HEK293T (cell line): ENCODE measurements around the gene TAPBPL.

ENCODE experiments used
- CTCF ChIA-PET: fragments of 350-600 bp; formaldehyde crosslinking; extraction: SDS; loops from one replicate; lab custom pipeline; 2021; ENCODE audit warnings: antibody characterized with exemption, inconsistent platforms; lab: Yijun Ruan, JAX
- POLR2A ChIA-PET: fragments of 350-600 bp; formaldehyde crosslinking; extraction: SDS; loops from one replicate; lab custom pipeline; 2020; ENCODE audit warnings: antibody characterized with exemption, inconsistent platforms; lab: Yijun Ruan, JAX
- DNase-seq: peaks from one replicate; pipeline ENCODE4 v3.0.0; 2012; ENCODE audit warnings: mixed read lengths; ENCODE audit errors: extremely low spot score
- ARNT ChIP-seq: fragments of 450-650 bp; IDR thresholded peaks from 2 replicates; pipeline ENCODE4 v1.6.1; 2017; ENCODE audit warnings: mild to moderate bottlenecking
- BHLHE40 ChIP-seq: fragments of 450-650 bp; IDR thresholded peaks from 2 replicates; pipeline ENCODE4 v1.6.1; 2016; ENCODE audit warnings: mild to moderate bottlenecking, moderate library complexity, borderline replicate concordance
- CTBP1 ChIP-seq: fragments of 450-650 bp; IDR thresholded peaks from 2 replicates; pipeline ENCODE4 v1.6.1; 2016; ENCODE audit warnings: borderline replicate concordance
- ELF4 ChIP-seq: fragments of 450-650 bp; IDR thresholded peaks from 2 replicates; pipeline ENCODE4 v1.6.1; 2017; ENCODE audit warnings: antibody characterized with exemption
- FOXA1 ChIP-seq: fragments of 450-650 bp; IDR thresholded peaks from 2 replicates; pipeline ENCODE4 v1.6.1; 2016; ENCODE audit warnings: mild to moderate bottlenecking
- FOXK2 ChIP-seq: fragments of 450-650 bp; IDR thresholded peaks from 2 replicates; pipeline ENCODE4 v1.6.1; 2016; ENCODE audit warnings: mild to moderate bottlenecking
- FOXM1 ChIP-seq: fragments of 450-650 bp; IDR thresholded peaks from 2 replicates; pipeline ENCODE4 v1.6.1; 2017; ENCODE audit warnings: mild to moderate bottlenecking, borderline replicate concordance
- HDGF ChIP-seq: fragments of 450-650 bp; IDR thresholded peaks from 2 replicates; pipeline ENCODE4 v1.6.1; 2017; ENCODE audit warnings: antibody characterized with exemption, borderline replicate concordance
- L3MBTL2 ChIP-seq: fragments of 450-650 bp; conservative IDR thresholded peaks from 2 replicates; pipeline ENCODE4 v1.6.1; 2016; ENCODE audit warnings: mild to moderate bottlenecking
- LEF1 ChIP-seq: fragments of 450-650 bp; IDR thresholded peaks from 2 replicates; pipeline ENCODE4 v1.6.1; 2017; ENCODE audit warnings: mild to moderate bottlenecking, borderline replicate concordance
- NFRKB ChIP-seq: fragments of 450-650 bp; IDR thresholded peaks from 2 replicates; pipeline ENCODE4 v1.6.1; 2016; ENCODE audit warnings: mild to moderate bottlenecking, moderate library complexity
- SP1 ChIP-seq: fragments of 450-650 bp; IDR thresholded peaks from 2 replicates; pipeline ENCODE4 v1.6.1; 2017
- SUZ12 ChIP-seq: fragments of 450-650 bp; IDR thresholded peaks from 2 replicates; pipeline ENCODE4 v1.6.1; 2016; ENCODE audit warnings: mild to moderate bottlenecking
- TARDBP ChIP-seq: fragments of 450-650 bp; IDR thresholded peaks from 2 replicates; pipeline ENCODE4 v1.6.1; 2016
- ZNF384 ChIP-seq: fragments of 450-650 bp; IDR thresholded peaks from 2 replicates; pipeline ENCODE4 v1.6.1; 2016
- TF ChIP-seq, protein P1 (sequence below): fragments of 450-650 bp; IDR thresholded peaks from 2 replicates; pipeline ENCODE4 v1.6.1; 2016

TAPBPL gene

DNA sequence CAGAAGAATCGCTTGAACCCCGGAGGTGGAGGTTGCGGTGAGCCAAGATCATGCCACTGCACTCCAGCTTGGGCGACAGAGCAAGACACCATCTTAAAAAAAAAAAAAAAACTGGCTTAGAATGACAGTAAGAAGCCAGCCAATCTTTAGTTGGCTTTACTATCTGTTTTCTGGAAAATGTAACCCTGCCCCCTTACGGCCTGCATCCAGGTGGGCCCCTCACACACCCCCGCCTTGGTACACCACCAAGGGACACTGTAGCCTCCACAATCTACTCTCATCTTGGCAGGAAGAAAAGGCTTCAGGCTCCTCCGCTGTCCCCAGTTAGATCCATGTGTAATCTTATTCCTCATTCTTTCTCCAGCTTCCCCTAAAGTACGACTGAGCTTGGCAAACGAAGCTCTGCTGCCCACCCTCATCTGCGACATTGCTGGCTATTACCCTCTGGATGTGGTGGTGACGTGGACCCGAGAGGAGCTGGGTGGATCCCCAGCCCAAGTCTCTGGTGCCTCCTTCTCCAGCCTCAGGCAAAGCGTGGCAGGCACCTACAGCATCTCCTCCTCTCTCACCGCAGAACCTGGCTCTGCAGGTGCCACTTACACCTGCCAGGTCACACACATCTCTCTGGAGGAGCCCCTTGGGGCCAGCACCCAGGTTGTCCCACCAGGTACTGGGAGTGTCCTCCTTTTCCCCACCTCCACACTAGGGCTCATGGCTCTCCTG is 6.6 kb downstream of the TAPBPL start:
- TF ChIP-seq, protein P1, sequence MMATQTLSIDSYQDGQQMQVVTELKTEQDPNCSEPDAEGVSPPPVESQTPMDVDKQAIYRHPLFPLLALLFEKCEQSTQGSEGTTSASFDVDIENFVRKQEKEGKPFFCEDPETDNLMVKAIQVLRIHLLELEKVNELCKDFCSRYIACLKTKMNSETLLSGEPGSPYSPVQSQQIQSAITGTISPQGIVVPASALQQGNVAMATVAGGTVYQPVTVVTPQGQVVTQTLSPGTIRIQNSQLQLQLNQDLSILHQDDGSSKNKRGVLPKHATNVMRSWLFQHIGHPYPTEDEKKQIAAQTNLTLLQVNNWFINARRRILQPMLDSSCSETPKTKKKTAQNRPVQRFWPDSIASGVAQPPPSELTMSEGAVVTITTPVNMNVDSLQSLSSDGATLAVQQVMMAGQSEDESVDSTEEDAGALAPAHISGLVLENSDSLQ = no peak
- no peak for TF ChIP-seq ARNT
- TF ChIP-seq CTBP1 = no peak
- no peak for TF ChIP-seq FOXA1
- no peak for TF ChIP-seq LEF1
- TF ChIP-seq SUZ12 = no peak
- TF ChIP-seq ZNF384 = no peak
- no peak for TF ChIP-seq SP1
- no peak for TF ChIP-seq L3MBTL2
- ChIA-PET POLR2A (interaction anchor here (0.8 kb wide), 1 partner anchor 12 kb away, joined by 3 read pairs; the partner anchor contains the start of gene VAMP1), CTCF (interaction anchor here (1.1 to 1.9 kb wide), 4 partner anchors 10 to 135 kb away, joined by 3 to 5 read pairs (median 4); no protein-coding TSS in a partner anchor)
- no peak for DNase-seq

DNA sequence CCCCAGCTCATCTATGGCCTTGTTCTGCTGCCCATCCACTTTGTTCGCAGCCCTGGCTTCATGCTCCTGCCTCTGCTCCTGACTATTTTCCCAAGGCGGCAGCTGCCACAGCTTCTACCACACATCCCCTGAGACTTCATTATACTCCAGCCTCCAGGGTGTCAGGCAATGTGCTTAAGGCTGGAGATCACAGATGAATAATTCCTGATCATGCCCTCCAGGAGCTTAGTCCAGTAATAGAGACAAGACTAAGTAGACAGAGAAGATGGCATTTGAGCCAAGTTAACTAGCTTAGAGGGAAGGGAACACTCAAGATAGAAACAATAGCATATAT is 7.1 kb downstream of the TAPBPL start:
- no peak for DNase-seq
- CTCF ChIA-PET = interaction anchor here (1.1 to 1.9 kb wide), 4 partner anchors 10 to 136 kb away, joined by 3 to 5 read pairs (median 4); no protein-coding TSS in a partner anchor
- POLR2A ChIA-PET = interaction anchor here (2.8 kb wide), 1 partner anchor 11 kb away, joined by 21 read pairs; the partner anchor contains the start of gene VAMP1
- TF ChIP-seq FOXM1 = no peak
- no peak for TF ChIP-seq TARDBP
- TF ChIP-seq SP1 = no peak
- TF ChIP-seq, protein P1 = no peak
- TF ChIP-seq CTBP1 = no peak
- no peak for TF ChIP-seq NFRKB
- TF ChIP-seq ARNT = no peak
- TF ChIP-seq LEF1 = no peak
- no peak for TF ChIP-seq ZNF384
- TF ChIP-seq HDGF = no peak
- no peak for TF ChIP-seq FOXK2
- no peak for TF ChIP-seq L3MBTL2
- no peak for TF ChIP-seq BHLHE40
- no peak for TF ChIP-seq FOXA1
- TF ChIP-seq ELF4 = no peak
- TF ChIP-seq SUZ12 = no peak

DNA sequence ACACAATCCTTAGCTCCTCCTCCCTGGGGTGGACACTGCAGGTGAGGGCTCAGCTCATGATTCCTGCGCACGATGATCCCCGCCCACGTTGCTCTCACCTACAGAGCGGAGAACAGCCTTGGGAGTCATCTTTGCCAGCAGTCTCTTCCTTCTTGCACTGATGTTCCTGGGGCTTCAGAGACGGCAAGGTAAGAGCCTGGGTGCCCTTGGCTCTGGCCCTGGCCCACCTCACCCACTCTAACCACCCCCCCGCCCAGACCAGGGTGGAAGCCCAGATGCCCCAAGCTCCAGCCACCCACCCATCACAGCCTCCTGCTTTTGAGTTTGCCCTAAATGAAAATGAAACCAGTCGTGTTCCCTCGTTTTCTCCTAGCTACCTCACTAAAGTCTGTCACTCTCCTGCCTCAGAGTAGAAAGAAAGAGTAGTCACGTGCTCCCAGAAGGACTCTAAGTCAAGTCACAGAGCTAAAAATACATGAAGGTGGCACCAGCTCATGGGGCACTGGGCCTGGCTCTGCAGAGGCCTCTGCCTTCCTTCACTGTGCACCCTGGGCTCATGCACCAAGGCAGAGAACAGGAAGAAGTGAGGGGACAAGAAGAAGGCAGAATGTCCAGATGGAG is 9.0 kb downstream of the TAPBPL start:
- ChIA-PET CTCF (interaction anchor here (0.7 to 1.1 kb wide), 2 partner anchors 9 to 406 kb away, joined by 3 read pairs; no protein-coding TSS in a partner anchor), POLR2A (interaction anchor here (1.0 to 2.8 kb wide), 3 partner anchors 10 to 75 kb away, joined by 3 to 21 read pairs (median 4); partner anchors contain the start of genes GAPDH and VAMP1)
- no peak for DNase-seq
- TF ChIP-seq FOXA1 = no peak
- no peak for TF ChIP-seq TARDBP
- TF ChIP-seq CTBP1 = no peak
- TF ChIP-seq ELF4 = no peak
- no peak for TF ChIP-seq LEF1
- TF ChIP-seq L3MBTL2 = no peak
- TF ChIP-seq FOXM1 = no peak
- TF ChIP-seq SP1 = no peak
- TF ChIP-seq SUZ12 = no peak
- TF ChIP-seq BHLHE40 = no peak
- no peak for TF ChIP-seq NFRKB
- no peak for TF ChIP-seq FOXK2
- no peak for TF ChIP-seq ARNT
- TF ChIP-seq ZNF384 = no peak
- TF ChIP-seq, protein P1 = no peak

DNA sequence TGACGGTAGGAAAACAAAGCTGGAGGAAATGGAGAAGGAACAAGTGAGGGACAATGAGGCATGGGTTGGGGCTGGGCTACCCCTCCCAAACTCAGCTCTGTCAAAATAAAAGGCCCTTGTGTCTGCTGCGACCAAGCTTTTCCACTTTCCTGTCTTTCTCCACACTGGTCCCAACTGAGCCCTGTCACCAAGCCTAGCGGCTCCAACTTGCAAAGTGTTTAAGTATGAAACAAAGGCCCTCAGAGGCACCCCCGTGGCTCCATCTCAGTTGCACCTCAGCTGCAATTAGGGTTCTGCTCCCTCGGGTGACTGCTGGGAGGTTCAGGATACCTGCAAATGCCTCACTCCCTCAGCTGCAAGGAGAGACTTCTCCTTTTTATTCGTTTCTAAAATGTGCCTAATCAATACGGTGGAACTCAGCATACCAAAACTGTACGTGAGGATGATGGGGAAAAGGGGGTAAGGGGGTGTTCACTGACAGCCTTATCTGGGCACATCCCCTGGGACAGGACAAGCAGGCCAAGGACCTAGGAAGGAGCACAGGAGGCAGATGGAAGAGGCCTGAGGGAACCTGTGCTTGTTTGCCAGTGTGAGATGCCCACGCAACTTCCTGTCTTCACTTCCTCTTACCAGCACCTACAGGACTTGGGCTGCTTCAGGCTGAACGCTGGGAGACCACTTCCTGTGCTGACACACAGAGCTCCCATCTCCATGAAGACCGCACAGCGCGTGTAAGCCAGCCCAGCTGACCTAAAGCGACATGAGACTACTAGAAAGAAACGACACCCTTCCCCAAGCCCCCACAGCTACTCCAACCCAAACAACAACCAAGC is 9.8 kb downstream of the TAPBPL start:
- no peak for TF ChIP-seq CTBP1
- TF ChIP-seq SP1 = no peak
- no peak for TF ChIP-seq L3MBTL2
- TF ChIP-seq TARDBP = no peak
- TF ChIP-seq FOXA1 = no peak
- TF ChIP-seq ELF4 = no peak
- TF ChIP-seq HDGF = no peak
- no peak for TF ChIP-seq ZNF384
- ChIA-PET CTCF (no interaction called here), POLR2A (interaction anchor here (0.6 to 2.8 kb wide), 3 partner anchors 9 to 131 kb away, joined by 3 to 21 read pairs (median 4); partner anchors contain the start of genes TAPBPL and VAMP1)
- DNase-seq = no peak

DNA sequence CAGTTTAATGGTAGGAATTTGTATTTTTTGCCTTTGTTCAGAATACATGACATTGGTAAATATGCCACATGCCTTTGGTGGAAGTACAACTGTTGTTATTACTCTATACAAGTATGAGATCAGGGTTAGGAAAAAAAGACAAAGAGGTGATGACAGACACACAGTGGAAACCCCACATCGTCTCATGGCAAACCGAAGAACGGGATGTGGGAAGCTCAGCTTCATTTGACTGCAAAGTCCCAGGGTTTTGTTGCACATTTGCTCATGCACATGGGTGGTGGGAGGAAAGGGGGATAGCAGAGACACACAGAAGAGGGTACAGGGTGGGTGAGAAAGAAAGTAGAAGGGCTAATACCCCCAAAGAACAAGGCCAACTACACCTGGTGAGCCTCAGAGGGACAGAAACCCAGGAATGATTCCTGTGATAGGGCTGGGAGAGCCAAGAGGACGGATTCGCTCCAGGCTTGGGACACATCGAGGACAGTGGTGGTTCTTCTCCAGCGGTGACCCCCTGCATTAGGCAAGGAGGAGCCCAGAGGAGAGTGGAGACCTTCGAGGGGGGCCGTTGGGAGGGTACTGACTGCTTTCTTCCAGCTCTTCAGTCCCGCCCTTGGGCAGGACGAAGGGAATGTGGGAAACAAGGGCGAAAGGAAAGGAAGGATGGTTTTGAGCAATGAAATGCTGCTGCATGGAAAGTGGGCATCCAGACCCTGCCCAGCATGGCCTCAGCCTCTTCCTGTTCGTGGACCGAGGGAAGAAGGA is 10.6 kb downstream of the TAPBPL start:
- POLR2A ChIA-PET = interaction anchor here (0.5 to 1.8 kb wide), 4 partner anchors 11 to 132 kb away, joined by 3 to 6 read pairs (median 4); partner anchors contain the start of genes MRPL51 and TAPBPL
- TF ChIP-seq ARNT = no peak
- no peak for TF ChIP-seq CTBP1
- no peak for TF ChIP-seq NFRKB
- no peak for TF ChIP-seq L3MBTL2
- TF ChIP-seq FOXK2 = no peak

More for the DNA sequence above, 10.6 kb downstream of the TAPBPL start:
- CTCF ChIA-PET = no interaction called here
- DNase-seq = no peak
